ENCODE data around the gene CCHCR1.

Gene CCHCR1

DNA sequence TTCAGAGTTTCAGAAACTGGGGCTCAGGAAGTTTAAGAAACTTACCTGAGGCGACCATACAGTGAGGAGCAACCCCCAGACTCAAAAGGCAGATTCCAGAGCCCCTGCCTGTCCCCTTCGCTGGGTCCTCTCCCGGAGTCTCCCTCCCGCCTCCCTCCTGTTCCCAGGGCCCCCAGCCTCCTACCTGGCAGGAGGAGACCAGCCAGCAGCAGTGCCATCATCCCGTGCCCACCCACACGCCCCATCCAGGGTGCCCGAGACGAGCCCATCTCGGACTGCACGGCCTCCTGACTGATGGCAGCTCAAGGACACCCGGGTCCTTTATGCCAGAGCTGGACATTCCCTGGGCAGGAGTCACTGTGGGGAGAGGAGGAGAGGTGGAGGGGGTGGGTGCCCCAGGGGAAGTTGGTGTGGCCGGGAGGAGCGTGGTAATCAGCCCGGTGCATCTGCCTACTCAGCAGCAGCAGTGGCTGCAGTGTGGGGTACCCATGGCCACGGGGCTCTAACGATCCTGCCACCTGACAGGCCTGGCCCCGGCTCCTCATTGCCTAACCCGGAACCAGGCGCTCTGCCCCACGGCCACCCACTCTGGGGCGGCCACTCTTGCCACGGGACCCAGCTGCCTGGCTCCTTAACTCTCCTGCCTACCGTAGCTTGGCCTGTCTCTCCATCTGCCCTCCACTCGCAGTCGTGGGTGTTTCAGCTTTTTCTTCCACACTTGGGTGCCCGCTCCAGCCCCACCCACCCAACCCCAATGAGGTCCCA lies 37.3 kb downstream of the CCHCR1 start, which contains the start of gene CDSN:
CDSN (minus strand) TSS at position 296 of the 765 bp plus-strand sequence; CDS start at position 269, 27 bp downstream.
- Histone ChIP-seq H2BK5ac (ENCODE audit: low read length) (no peak within 1 kb of the TSS), H3K79me1 (ENCODE audit: low read length) (no peaks in the 10 kb centered on the region), H3K4me2 (ENCODE audit: low read length) (no peak within 1 kb of the TSS), H4K8ac (ENCODE audit: low read depth, low read length) (no peak within 1 kb of the TSS), H3K36me3 (ENCODE audit: control insufficient read depth, insufficient read depth, low read length) (no peaks in the 10 kb centered on the region), H3K27me3 (ENCODE audit: insufficient read depth, low read length, poor library complexity) (no peaks in the 10 kb centered on the region), H3K9ac (ENCODE audit: low read length) (no peak within 1 kb of the TSS), H3K4me3 (ENCODE audit: low read length) (no peak within 1 kb of the TSS), H3K27ac (ENCODE audit: low read depth, low read length) (no peak within 1 kb of the TSS), H3K4ac (ENCODE audit: low read depth, low read length) (no peak within 1 kb of the TSS), H2BK15ac (replicated peaks; ENCODE audit: low read depth) (no peak within 1 kb of the TSS), H2AK5ac (ENCODE audit: low read length) (no peak within 1 kb of the TSS), H2BK120ac (ENCODE audit: low read depth, low read length) (no peak within 1 kb of the TSS), H3K56ac (ENCODE audit: low read length) (no peak within 1 kb of the TSS), H3K4me1 (ENCODE audit: control insufficient read depth, low read depth, low read length) (no peaks in the 10 kb centered on the region), H3K23ac (ENCODE audit: low read length) (no peak within 1 kb of the TSS), H4K5ac (ENCODE audit: low read length) (no peak within 1 kb of the TSS), H3K18ac (ENCODE audit: low read length) (no peak within 1 kb of the TSS), H3K79me2 (ENCODE audit: control insufficient read depth, insufficient read depth, low read length) (no peaks in the 10 kb centered on the region)
- no peak for DNase-seq
- no CpG with 5 or more reads among the region's 26 CpGs for WGBS (ENCODE audit: extremely low coverage, insufficient coverage, low lambda C conversion rate)

GRCh38 chr6:31118178-31118577 lies 39.4 kb downstream of the CCHCR1 start:
- Histone ChIP-seq H3K4me3 (ENCODE audit: low read length) (no peak overlapping the region), H3K79me1 (ENCODE audit: low read length) (no peaks in the 10 kb centered on the region), H3K4ac (ENCODE audit: low read depth, low read length) (no peak overlapping the region), H3K79me2 (ENCODE audit: control insufficient read depth, insufficient read depth, low read length) (no peaks in the 10 kb centered on the region), H3K27ac (ENCODE audit: low read depth, low read length) (no peak overlapping the region), H4K5ac (ENCODE audit: low read length) (no peak overlapping the region), H2BK120ac (ENCODE audit: low read depth, low read length) (no peak overlapping the region), H2BK15ac (replicated peaks; ENCODE audit: low read depth) (no peak overlapping the region), H3K36me3 (ENCODE audit: control insufficient read depth, insufficient read depth, low read length) (no peaks in the 10 kb centered on the region), H2AK5ac (ENCODE audit: low read length) (no peak overlapping the region), H3K4me2 (ENCODE audit: low read length) (no peak overlapping the region), H3K27me3 (ENCODE audit: insufficient read depth, low read length, poor library complexity) (no peaks in the 10 kb centered on the region), H3K9ac (ENCODE audit: low read length) (no peak overlapping the region), H3K23ac (ENCODE audit: low read length) (no peak overlapping the region), H3K56ac (ENCODE audit: low read length) (no peak overlapping the region), H2BK5ac (ENCODE audit: low read length) (no peak overlapping the region), H3K4me1 (ENCODE audit: control insufficient read depth, low read depth, low read length) (peaks cover 11% of the 10 kb centered on the region), H3K18ac (ENCODE audit: low read length) (no peak overlapping the region), H4K8ac (ENCODE audit: low read depth, low read length) (no peak overlapping the region)
- WGBS (ENCODE audit: extremely low coverage, insufficient coverage, low lambda C conversion rate) = no CpG with 5 or more reads among the region's 7 CpGs
- DNase-seq = no peak

- Histone ChIP-seq H3K79me1 (ENCODE audit: low read length) (no peaks in the 10 kb centered on the region), H2BK15ac (replicated peaks; ENCODE audit: low read depth) (no peak overlapping the region), H3K9ac (ENCODE audit: low read length) (no peak overlapping the region), H3K27me3 (ENCODE audit: insufficient read depth, low read length, poor library complexity) (no peaks in the 10 kb centered on the region), H3K79me2 (ENCODE audit: control insufficient read depth, insufficient read depth, low read length) (no peaks in the 10 kb centered on the region), H3K18ac (ENCODE audit: low read length) (no peak overlapping the region), H4K5ac (ENCODE audit: low read length) (no peak overlapping the region), H3K36me3 (ENCODE audit: control insufficient read depth, insufficient read depth, low read length) (no peaks in the 10 kb centered on the region), H3K4me3 (ENCODE audit: low read length) (no peak overlapping the region), H3K4me2 (ENCODE audit: low read length) (no peak overlapping the region), H3K4ac (ENCODE audit: low read depth, low read length) (no peak overlapping the region), H4K8ac (ENCODE audit: low read depth, low read length) (no peak overlapping the region), H3K4me1 (ENCODE audit: control insufficient read depth, low read depth, low read length) (peaks cover 11% of the 10 kb centered on the region), H2BK5ac (ENCODE audit: low read length) (no peak overlapping the region), H3K23ac (ENCODE audit: low read length) (no peak overlapping the region), H2BK120ac (ENCODE audit: low read depth, low read length) (no peak overlapping the region), H2AK5ac (ENCODE audit: low read length) (no peak overlapping the region), H3K56ac (ENCODE audit: low read length) (no peak overlapping the region), H3K27ac (ENCODE audit: low read depth, low read length) (no peak overlapping the region)
- no peak for DNase-seq
- no CpG with 5 or more reads among the region's 19 CpGs for WGBS (ENCODE audit: extremely low coverage, insufficient coverage, low lambda C conversion rate)
These were observed 40.8 kb downstream of the CCHCR1 start for GRCh38 chr6:31116661-31117385.

DNA sequence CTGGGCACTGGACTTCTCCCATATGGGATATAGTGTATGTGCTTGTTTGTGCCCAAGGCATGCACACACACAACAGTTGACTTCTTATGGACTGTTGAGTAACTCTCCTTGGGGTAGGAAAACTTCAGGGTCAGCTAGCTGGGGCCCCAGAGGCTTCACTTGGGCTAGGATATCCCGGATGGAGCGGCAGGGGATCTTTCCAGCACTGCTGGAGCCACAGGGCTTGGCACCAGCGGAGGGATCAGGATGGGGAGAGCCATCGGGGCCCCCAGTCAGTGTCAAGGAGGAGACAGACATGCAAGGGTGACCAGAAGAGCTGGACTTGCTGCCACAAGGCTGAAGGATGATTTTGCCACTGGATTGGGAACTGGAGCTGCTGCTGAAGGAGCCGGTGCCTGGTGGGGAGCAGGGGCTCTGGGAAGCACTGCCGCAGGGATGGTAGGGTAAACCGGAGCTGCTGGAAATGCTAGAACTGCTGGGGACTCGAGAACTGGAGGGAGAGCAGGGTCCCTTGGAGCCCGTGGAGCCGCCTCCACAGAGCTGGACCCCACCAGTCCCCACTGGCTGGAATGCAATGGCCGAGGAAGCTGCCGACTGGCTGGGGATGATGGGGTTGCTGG lies 41.6 kb downstream of the CCHCR1 start:
- Histone ChIP-seq H3K4me3 (ENCODE audit: low read length) (no peak overlapping the region), H3K4me2 (ENCODE audit: low read length) (no peak overlapping the region)
- WGBS (ENCODE audit: extremely low coverage, insufficient coverage, low lambda C conversion rate) = no CpG with 5 or more reads among the region's 12 CpGs

GRCh38 chr6:31114970-31115849 lies 42.4 kb downstream of the CCHCR1 start:
- Histone ChIP-seq H2BK15ac (replicated peaks; ENCODE audit: low read depth) (no peak overlapping the region), H3K9ac (ENCODE audit: low read length) (peak overlapping the region; percentile 47), H3K27me3 (ENCODE audit: insufficient read depth, low read length, poor library complexity) (no peaks in the 10 kb centered on the region), H4K5ac (ENCODE audit: low read length) (no peak overlapping the region), H3K23ac (ENCODE audit: low read length) (no peak overlapping the region), H3K4ac (ENCODE audit: low read depth, low read length) (no peak overlapping the region), H4K8ac (ENCODE audit: low read depth, low read length) (no peak overlapping the region), H2BK120ac (ENCODE audit: low read depth, low read length) (no peak overlapping the region), H2AK5ac (ENCODE audit: low read length) (peak overlapping the region; percentile 85), H3K4me2 (ENCODE audit: low read length) (no peak overlapping the region), H3K27ac (ENCODE audit: low read depth, low read length) (no peak overlapping the region), H2BK5ac (ENCODE audit: low read length) (peak overlapping the region; percentile 30), H3K18ac (ENCODE audit: low read length) (no peak overlapping the region), H3K36me3 (ENCODE audit: control insufficient read depth, insufficient read depth, low read length) (no peaks in the 10 kb centered on the region), H3K4me3 (ENCODE audit: low read length) (no peak overlapping the region), H3K4me1 (ENCODE audit: control insufficient read depth, low read depth, low read length) (peaks cover 15% of the 10 kb centered on the region), H3K79me2 (ENCODE audit: control insufficient read depth, insufficient read depth, low read length) (no peaks in the 10 kb centered on the region), H3K56ac (ENCODE audit: low read length) (peak overlapping the region; percentile 60), H3K79me1 (ENCODE audit: low read length) (no peaks in the 10 kb centered on the region)
- DNase-seq = peak; percentile 70
- no CpG with 5 or more reads among the region's 9 CpGs for WGBS (ENCODE audit: extremely low coverage, insufficient coverage, low lambda C conversion rate)

More for the DNA sequence above, 41.6 kb downstream of the CCHCR1 start:
- Histone ChIP-seq H2BK15ac (replicated peaks; ENCODE audit: low read depth) (no peak overlapping the region), H3K27me3 (ENCODE audit: insufficient read depth, low read length, poor library complexity) (no peaks in the 10 kb centered on the region), H2BK120ac (ENCODE audit: low read depth, low read length) (no peak overlapping the region), H3K36me3 (ENCODE audit: control insufficient read depth, insufficient read depth, low read length) (no peaks in the 10 kb centered on the region), H4K8ac (ENCODE audit: low read depth, low read length) (no peak overlapping the region), H4K5ac (ENCODE audit: low read length) (no peak overlapping the region), H3K79me2 (ENCODE audit: control insufficient read depth, insufficient read depth, low read length) (no peaks in the 10 kb centered on the region), H2AK5ac (ENCODE audit: low read length) (peak overlapping the region; percentile 31), H3K56ac (ENCODE audit: low read length) (no peak overlapping the region), H3K9ac (ENCODE audit: low read length) (no peak overlapping the region), H3K27ac (ENCODE audit: low read depth, low read length) (no peak overlapping the region), H3K23ac (ENCODE audit: low read length) (no peak overlapping the region), H3K79me1 (ENCODE audit: low read length) (no peaks in the 10 kb centered on the region), H3K4ac (ENCODE audit: low read depth, low read length) (no peak overlapping the region), H3K18ac (ENCODE audit: low read length) (no peak overlapping the region), H2BK5ac (ENCODE audit: low read length) (no peak overlapping the region), H3K4me1 (ENCODE audit: control insufficient read depth, low read depth, low read length) (peaks cover 11% of the 10 kb centered on the region)
- DNase-seq = no peak

All from mesendoderm (in vitro differentiated cells).